ENCODE measurements around the gene RUNX2.

GRCh38 chr6:45424451-45424861, 96.3 kb downstream of the RUNX2 start:
- TF ChIP-seq POLR2A (conservative IDR thresholded peaks at IDR 0.05) (no peak), E2F5 (CRISPR knock-in tag; IDR thresholded peaks at IDR 0.05) (no peak), CTCF (IDR thresholded peaks at IDR 0.05 in 2 of 3, conservative IDR thresholded peaks at IDR 0.05 in 1 of 3; ENCODE audit: insufficient read depth in 2 of 3, low read depth in 1 of 3, low read length in 3 of 3) (no peak), HBP1 (CRISPR knock-in tag; IDR thresholded peaks at IDR 0.05) (no peak), PATZ1 (CRISPR knock-in tag; IDR thresholded peaks at IDR 0.05; ENCODE audit: borderline replicate concordance) (no peak), SLC30A9 (CRISPR knock-in tag; IDR thresholded peaks at IDR 0.05) (no peak), EHMT2 (IDR thresholded peaks at IDR 0.05) (no peak), LEF1 (IDR thresholded peaks at IDR 0.05) (no peak), CBX3 (IDR thresholded peaks at IDR 0.05; ENCODE audit: borderline replicate concordance in 1 of 2, low read length in 2 of 2) (no peak), BACH1 (tag; IDR thresholded peaks at IDR 0.05) (no peak)

Measured in K562 (cell line).